Activated T-cell treated with anti-CD3 and anti-CD28 coated beads, Interleukin-2, amount 50 U/mL, for 72 hours (primary cell): ENCODE measurements around the gene SIRPD. TPM values are rescaled to one million over a fixed set of nuclear protein-coding genes. Genes with fewer than 3 reads are reported as not detected.

Experiments
- ATAC-seq, 2 donors: fragments of 150-1000 bp; cut with Tn5 transposase; replicated peaks in 1 of 2; 2 replicates each; pipeline ENCODE4 v1.10.0; 2021; ENCODE audit warnings: moderate library complexity in 2 of 2, mild to moderate bottlenecking in 1 of 2
- DNase-seq, 2 donors: peaks; one replicate each; pipeline ENCODE4 v3.0.0; 2021 to 2022; ENCODE audit warnings: mixed read lengths in 1 of 2
- H3K27ac Mint-ChIP-seq: one replicate; pipeline ENCODE4 v1.8.0; 2022; ENCODE audit warnings: mild to moderate bottlenecking, moderate library complexity, mixed read lengths
- H3K27me3 Mint-ChIP-seq: one replicate; pipeline ENCODE4 v1.8.0; 2022; ENCODE audit warnings: low read depth, mixed read lengths
- H3K36me3 Mint-ChIP-seq, 2 donors: one replicate each; pipeline ENCODE4 v1.8.0; 2022; ENCODE audit warnings: mixed read lengths in 2 of 2, mild to moderate bottlenecking in 1 of 2; ENCODE audit not compliant: insufficient read depth in 2 of 2
- H3K4me1 Mint-ChIP-seq: one replicate; pipeline ENCODE4 v1.8.0; 2022; ENCODE audit warnings: low read depth, mixed read lengths
- H3K4me3 Mint-ChIP-seq, 2 donors: one replicate each; pipeline ENCODE4 v1.8.0; 2022; ENCODE audit warnings: mild to moderate bottlenecking in 2 of 2, mixed read lengths in 2 of 2, moderate library complexity in 2 of 2
- H3K9me3 Mint-ChIP-seq, 2 donors: one replicate each; pipeline ENCODE4 v1.8.0; 2022; ENCODE audit warnings: mixed read lengths in 2 of 2
- total RNA-seq, 2 donors: library from RNA; stranded (reverse); gene quantifications; one replicate each; pipeline ENCODE4 v1.2.3, GENCODE V29; 2022

SIRPD gene
- total RNA-seq, 2 donors from 2014 or later = not detected

DNA sequence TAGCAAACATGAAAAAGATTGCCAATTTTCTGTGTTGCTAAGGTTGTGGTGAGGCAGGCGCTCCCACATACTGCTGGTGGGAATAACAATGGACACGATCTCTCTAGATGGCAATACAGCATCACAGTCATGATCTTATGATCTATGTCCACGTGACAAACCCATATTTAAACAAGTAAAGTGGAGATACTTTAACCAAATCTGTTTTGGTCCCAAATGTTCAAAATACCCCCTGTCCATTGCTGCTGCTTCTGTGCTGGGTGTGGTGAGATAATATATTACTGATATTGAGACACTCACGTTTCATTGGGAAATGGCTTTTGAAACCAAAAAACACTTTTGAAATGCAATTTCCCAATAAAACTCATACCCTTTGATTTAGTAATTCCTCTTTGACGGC lies 23.0 kb downstream of the SIRPD start:
- no peak overlapping the region for H3K27ac Mint-ChIP-seq
- H3K4me3 Mint-ChIP-seq = no peak overlapping the region
- no peaks in the 10 kb centered on the region for H3K36me3 Mint-ChIP-seq
- H3K27me3 Mint-ChIP-seq = no peaks in the 10 kb centered on the region
- H3K4me1 Mint-ChIP-seq = peaks cover 18% of the 10 kb centered on the region
- H3K9me3 Mint-ChIP-seq = no peaks in the 10 kb centered on the region
- DNase-seq = no peak
- no peak for ATAC-seq

- ATAC-seq = peak in 1 of 2 donors; percentile 33
These were observed 24.4 kb downstream of the SIRPD start for GRCh38 chr20:1533059-1533458.

GRCh38 chr20:1528811-1529210 lies 28.7 kb downstream of the SIRPD start:
- Mint-ChIP-seq H3K4me1 (peaks cover 7% of the 10 kb centered on the region), H3K36me3 (peaks cover 2% of the 10 kb centered on the region in 2 donors), H3K27me3 (no peaks in the 10 kb centered on the region), H3K27ac (no peak overlapping the region), H3K9me3 (peaks cover 2% of the 10 kb centered on the region in 2 donors), H3K4me3 (no peak overlapping the region)
- ATAC-seq = no peak
- no peak for DNase-seq

More at GRCh38 chr20:1533059-1533458, 24.4 kb downstream of the SIRPD start:
- Mint-ChIP-seq H3K9me3 (peaks cover 2% of the 10 kb centered on the region in 2 donors), H3K27ac (no peak overlapping the region), H3K36me3 (peaks cover 0 to 2% of the 10 kb centered on the region in 2 donors), H3K27me3 (no peaks in the 10 kb centered on the region), H3K4me3 (no peak overlapping the region), H3K4me1 (peaks cover 13% of the 10 kb centered on the region)
- no peak for DNase-seq

- Mint-ChIP-seq H3K36me3 (peaks cover 2% of the 10 kb centered on the region in 2 donors), H3K27me3 (no peaks in the 10 kb centered on the region), H3K4me1 (peaks cover 7% of the 10 kb centered on the region), H3K27ac (no peak overlapping the region), H3K4me3 (no peak overlapping the region), H3K9me3 (peaks cover 2% of the 10 kb centered on the region in 2 donors)
- DNase-seq (no peak), ATAC-seq (no peak)
These were observed 29.6 kb downstream of the SIRPD start for GRCh38 chr20:1527923-1528322.

DNA sequence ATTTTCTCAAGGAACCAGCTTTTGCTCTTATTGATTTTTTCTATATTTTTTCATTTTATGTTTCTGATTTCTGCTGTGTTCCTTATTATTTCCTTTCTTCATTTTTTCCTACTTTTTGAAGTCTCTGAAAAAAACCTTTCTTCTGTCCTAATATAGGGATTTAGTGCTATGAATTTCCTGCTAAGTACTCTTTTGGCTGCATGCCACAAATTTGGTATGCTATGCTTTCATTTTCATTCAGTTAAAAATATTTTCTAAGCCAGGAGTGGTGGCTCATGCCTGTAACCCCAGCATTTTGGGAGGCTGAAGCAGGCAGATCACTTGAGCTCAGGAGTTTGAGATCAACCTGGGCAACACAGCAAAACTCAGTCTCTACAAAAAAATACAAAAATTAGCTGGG lies 30.6 kb downstream of the SIRPD start:
- Mint-ChIP-seq H3K36me3 (peaks cover 2% of the 10 kb centered on the region in 2 donors), H3K27ac (no peak overlapping the region), H3K9me3 (peaks cover 2% of the 10 kb centered on the region in 2 donors), H3K27me3 (no peaks in the 10 kb centered on the region), H3K4me3 (no peak overlapping the region), H3K4me1 (peaks cover 7% of the 10 kb centered on the region)
- ATAC-seq (no peak), DNase-seq (no peak)

DNA sequence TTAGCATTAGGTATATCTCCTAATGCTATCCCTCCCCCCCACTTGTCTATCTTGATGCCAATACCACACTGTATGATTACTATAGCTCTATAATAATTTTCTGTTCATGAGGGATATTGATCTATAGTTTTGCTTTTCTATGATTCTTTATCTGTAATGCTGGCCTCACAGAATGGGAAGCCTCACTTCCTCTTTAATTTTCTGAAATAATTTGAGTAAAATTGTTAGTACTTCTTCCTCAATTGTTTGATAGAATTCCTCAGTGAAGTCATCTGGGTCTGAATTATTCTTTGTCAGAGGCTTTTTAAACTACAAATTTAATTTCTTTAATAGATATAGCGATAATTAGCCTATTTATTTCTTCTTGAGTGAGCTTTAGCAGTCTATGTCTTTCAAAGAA lies 31.2 kb downstream of the SIRPD start:
- no peak for DNase-seq

DNA sequence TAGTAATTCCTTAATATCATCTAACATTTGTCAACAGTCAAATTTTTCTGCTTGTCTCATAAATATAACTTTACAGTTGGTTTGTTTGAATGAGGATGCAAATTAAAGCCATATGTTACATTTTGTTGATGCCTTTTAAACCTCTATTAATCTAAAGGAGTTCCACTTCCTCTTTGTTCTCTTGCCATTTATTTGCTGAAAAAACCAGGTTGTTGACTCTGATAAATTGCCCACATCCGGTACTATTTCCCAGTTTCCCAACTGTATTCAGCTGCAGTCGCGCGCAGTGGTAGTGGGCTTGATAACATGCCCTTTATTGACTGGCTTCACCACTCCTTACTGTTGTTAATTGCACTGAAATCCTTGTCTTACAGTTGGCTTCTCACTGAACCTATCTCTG lies 33.5 kb downstream of the SIRPD start:
- no peaks in the 10 kb centered on the region for H3K4me1 Mint-ChIP-seq
- DNase-seq (no peak), ATAC-seq (no peak)
- H3K9me3 Mint-ChIP-seq = peaks cover 2% of the 10 kb centered on the region in 2 donors
- H3K4me3 Mint-ChIP-seq = no peak overlapping the region
- peaks cover 2% of the 10 kb centered on the region in 2 donors for H3K36me3 Mint-ChIP-seq
- no peaks in the 10 kb centered on the region for H3K27me3 Mint-ChIP-seq
- H3K27ac Mint-ChIP-seq = no peak overlapping the region

More for the DNA sequence above, 31.2 kb downstream of the SIRPD start:
- Mint-ChIP-seq H3K27me3 (no peaks in the 10 kb centered on the region), H3K4me1 (peaks cover 7% of the 10 kb centered on the region), H3K36me3 (peaks cover 2% of the 10 kb centered on the region in 2 donors), H3K4me3 (no peak overlapping the region), H3K27ac (no peak overlapping the region), H3K9me3 (peaks cover 2% of the 10 kb centered on the region in 2 donors)
- no peak for ATAC-seq

- Mint-ChIP-seq H3K4me3 (no peak overlapping the region), H3K27me3 (peaks cover 1% of the 10 kb centered on the region), H3K9me3 (peaks cover 6% of the 10 kb centered on the region in 2 donors), H3K36me3 (peaks cover 7% of the 10 kb centered on the region in 2 donors), H3K4me1 (no peaks in the 10 kb centered on the region), H3K27ac (no peak overlapping the region)
- ATAC-seq (no peak), DNase-seq (no peak)
These were observed 40.5 kb downstream of the SIRPD start for GRCh38 chr20:1517010-1517409.

DNA sequence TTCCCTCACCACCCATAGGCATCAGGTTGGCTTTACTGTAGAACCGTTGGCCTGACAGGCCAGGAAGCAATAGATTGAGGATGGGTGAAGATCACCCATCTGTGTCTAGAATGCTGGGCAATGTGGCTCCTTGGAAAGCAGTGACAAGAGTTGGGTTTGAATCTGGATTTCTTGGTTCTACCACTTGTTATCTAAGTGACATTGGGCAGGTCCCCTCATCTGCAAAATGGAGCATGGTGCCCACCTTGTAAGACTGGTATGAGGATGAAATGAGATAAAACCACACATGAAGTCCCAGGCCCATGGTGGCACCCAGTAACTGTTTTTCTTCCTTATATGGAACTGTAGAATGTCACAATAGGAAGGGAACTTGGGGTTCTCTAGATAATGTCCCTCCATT lies 43.7 kb downstream of the SIRPD start:
- H3K27me3 Mint-ChIP-seq = peaks cover 15% of the 10 kb centered on the region
- DNase-seq = no peak
- H3K9me3 Mint-ChIP-seq = peaks cover 6 to 12% of the 10 kb centered on the region in 2 donors
- no peak for ATAC-seq
- H3K4me1 Mint-ChIP-seq = peaks cover 5% of the 10 kb centered on the region
- H3K4me3 Mint-ChIP-seq = no peak overlapping the region
- H3K36me3 Mint-ChIP-seq = peaks cover 7% of the 10 kb centered on the region in 2 donors
- H3K27ac Mint-ChIP-seq = no peak overlapping the region

DNA sequence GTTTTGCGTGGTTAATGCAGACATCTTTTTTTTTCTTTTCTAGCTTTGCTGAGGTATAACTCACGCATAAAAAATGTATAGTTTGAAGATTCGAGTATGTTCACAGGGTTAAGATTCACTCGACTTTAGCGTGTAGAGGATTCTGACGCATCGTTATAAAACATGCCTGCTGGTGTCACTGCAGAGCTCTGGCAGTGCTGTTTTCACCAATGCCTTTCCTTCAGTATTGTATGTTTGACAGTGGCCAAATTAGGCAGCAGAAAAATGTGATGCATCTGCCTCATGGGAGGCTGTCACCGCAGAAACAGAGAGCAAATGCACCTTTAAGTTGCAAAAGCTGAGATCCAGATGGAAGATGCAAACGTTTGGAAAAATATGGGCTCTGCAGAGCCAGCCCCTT lies 48.3 kb downstream of the SIRPD start:
- H3K27me3 Mint-ChIP-seq = peaks cover 22% of the 10 kb centered on the region
- DNase-seq (peak; percentile 19 to 22), ATAC-seq (peak; percentile 48 to 57)
- H3K4me1 Mint-ChIP-seq = peaks cover 5% of the 10 kb centered on the region
- H3K9me3 Mint-ChIP-seq = peaks cover 5 to 10% of the 10 kb centered on the region in 2 donors
- H3K4me3 Mint-ChIP-seq = no peak overlapping the region
- H3K27ac Mint-ChIP-seq = no peak overlapping the region
- peaks cover 5 to 7% of the 10 kb centered on the region in 2 donors for H3K36me3 Mint-ChIP-seq

- Mint-ChIP-seq H3K27me3 (peaks cover 22% of the 10 kb centered on the region), H3K4me1 (peaks cover 9% of the 10 kb centered on the region), H3K27ac (no peak overlapping the region), H3K4me3 (no peak overlapping the region), H3K9me3 (peaks cover 4 to 8% of the 10 kb centered on the region in 2 donors), H3K36me3 (peaks cover 5 to 6% of the 10 kb centered on the region in 2 donors)
- no peak for DNase-seq
- no peak for ATAC-seq
These were observed 48.9 kb downstream of the SIRPD start for GRCh38 chr20:1508574-1508973.

GRCh38 chr20:1507276-1507675 lies 50.2 kb downstream of the SIRPD start:
- Mint-ChIP-seq H3K4me3 (no peak overlapping the region), H3K27ac (no peak overlapping the region), H3K4me1 (peaks cover 12% of the 10 kb centered on the region), H3K9me3 (peaks cover 0 to 6% of the 10 kb centered on the region in 2 donors), H3K27me3 (peaks cover 26% of the 10 kb centered on the region), H3K36me3 (peaks cover 2 to 3% of the 10 kb centered on the region in 2 donors)
- ATAC-seq (no peak), DNase-seq (no peak)

- Mint-ChIP-seq H3K27ac (no peak overlapping the region), H3K4me3 (no peak overlapping the region), H3K4me1 (peaks cover 8% of the 10 kb centered on the region), H3K27me3 (peaks cover 16% of the 10 kb centered on the region), H3K9me3 (no peaks in the 10 kb centered on the region), H3K36me3 (peaks cover 2 to 3% of the 10 kb centered on the region in 2 donors)
- ATAC-seq = no peak
- no peak for DNase-seq
These were observed 51.6 kb downstream of the SIRPD start for GRCh38 chr20:1505871-1506270.

DNA sequence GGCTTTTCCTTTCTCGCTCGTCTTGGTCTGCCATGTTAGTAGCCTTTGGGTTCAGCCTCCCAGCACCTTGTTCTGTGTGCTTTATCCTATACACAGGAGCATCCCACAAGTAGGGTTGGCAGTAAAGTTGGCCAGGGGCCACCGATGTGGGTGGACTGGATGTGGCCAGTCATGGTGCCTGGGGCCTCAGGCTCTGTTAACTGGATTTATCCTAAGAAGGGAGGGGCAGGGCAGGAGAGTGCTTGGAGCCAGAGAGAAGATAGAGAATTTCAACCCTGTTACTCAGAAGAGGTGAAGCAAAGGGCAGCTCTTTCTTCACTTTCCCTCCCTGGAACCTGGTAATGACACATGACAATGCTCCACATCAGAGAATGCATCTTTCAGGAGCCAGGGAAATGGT lies 52.1 kb downstream of the SIRPD start:
- Mint-ChIP-seq H3K4me1 (peaks cover 7% of the 10 kb centered on the region), H3K4me3 (no peak overlapping the region), H3K9me3 (no peaks in the 10 kb centered on the region), H3K36me3 (peaks cover 2 to 3% of the 10 kb centered on the region in 2 donors), H3K27ac (no peak overlapping the region), H3K27me3 (peaks cover 15% of the 10 kb centered on the region)
- DNase-seq = no peak
- ATAC-seq = no peak
